Neural progenitor cell (in vitro differentiated cells): Measurements from ENCODE around the gene ZNF117. TPM values are rescaled to one million over a fixed set of nuclear protein-coding genes. Genes with fewer than 3 reads are reported as not detected.
"Not testable (repeated sequence)": the region's sequence is repeated elsewhere in the genome, so short reads cannot be mapped to it uniquely, and the experiment has no call there.

Experiments
- DNase-seq: peaks from one replicate; pipeline ENCODE4 v3.0.0-alpha.2; 2016; ENCODE audit warnings: low spot score
- H2AFZ ChIP-seq: fragments of 200-600 bp; sonication (generic); replicated peaks from 2 replicates; pipeline ENCODE4 v1.6.1; 2016; ENCODE audit warnings: antibody characterized with exemption
- H3F3A ChIP-seq: fragments of 200-600 bp; sonication (generic); 2 replicates; pipeline ENCODE4 v1.6.1; 2016; ENCODE audit warnings: antibody characterized with exemption, low read depth
- H3K27ac ChIP-seq: fragments of 200-600 bp; sonication (generic); 2 replicates; pipeline ENCODE4 v1.5.1; 2016; ENCODE audit warnings: mild to moderate bottlenecking
- H3K27me3 ChIP-seq: fragments of 200-600 bp; sonication (generic); 2 replicates; pipeline ENCODE4 v1.6.1; 2016; ENCODE audit warnings: mild to moderate bottlenecking, moderate library complexity
- H3K36me3 ChIP-seq: fragments of 200-600 bp; sonication (generic); 2 replicates; pipeline ENCODE4 v1.5.1; 2016
- H3K4me1 ChIP-seq: fragments of 200-600 bp; sonication (generic); 2 replicates; pipeline ENCODE4 v1.6.1; 2016; ENCODE audit warnings: mixed run types
- H3K4me2 ChIP-seq: fragments of 200-600 bp; sonication (generic); 2 replicates; pipeline ENCODE4 v1.6.1; 2016
- H3K4me3 ChIP-seq: fragments of 200-600 bp; sonication (generic); 2 replicates; pipeline ENCODE4 v1.5.1; 2016
- H3K79me2 ChIP-seq: fragments of 200-600 bp; sonication (generic); 2 replicates; pipeline ENCODE4 v1.6.1; 2016; ENCODE audit warnings: low read depth
- H3K9ac ChIP-seq: fragments of 200-600 bp; sonication (generic); 2 replicates; pipeline ENCODE4 v1.6.1; 2016
- H3K9me3 ChIP-seq: fragments of 200-600 bp; sonication (generic); 2 replicates; pipeline ENCODE4 v1.5.1; 2016; ENCODE audit warnings: low read depth
- H4K20me1 ChIP-seq: fragments of 200-600 bp; sonication (generic); 2 replicates; pipeline ENCODE4 v1.6.1; 2016; ENCODE audit warnings: low read depth
- H3K27ac Mint-ChIP-seq: 3 replicates; pipeline ENCODE4 v1.8.0; 2021; ENCODE audit warnings: mixed read lengths
- H3K27me3 Mint-ChIP-seq: 2 replicates; pipeline ENCODE4 v1.8.0; 2022; ENCODE audit warnings: low read depth, mild to moderate bottlenecking, inconsistent platforms, moderate library complexity, mixed read lengths; ENCODE audit not compliant: insufficient read depth
- H3K36me3 Mint-ChIP-seq: 3 replicates; pipeline ENCODE4 v1.8.0; 2021; ENCODE audit warnings: mixed read lengths
- H3K4me1 Mint-ChIP-seq: 3 replicates; pipeline ENCODE4 v1.8.0; 2021; ENCODE audit warnings: mixed read lengths
- H3K4me3 Mint-ChIP-seq: 3 replicates; pipeline ENCODE4 v1.8.0; 2021; ENCODE audit warnings: mild to moderate bottlenecking, moderate library complexity, mixed read lengths
- H3K9me3 Mint-ChIP-seq: 3 replicates; pipeline ENCODE4 v1.8.0; 2020; ENCODE audit warnings: mixed read lengths
- total RNA-seq: library from RNA; depleted of rRNA; stranded (reverse); fragments of >200 nt; gene quantifications from 2 replicates; pipeline ENCODE4 v1.2.3, GENCODE V29; 2015; ENCODE audit warnings: low replicate concordance

Gene ZNF117
- total RNA-seq, 1 donor from 2014 or later = 71.6 TPM

DNA sequence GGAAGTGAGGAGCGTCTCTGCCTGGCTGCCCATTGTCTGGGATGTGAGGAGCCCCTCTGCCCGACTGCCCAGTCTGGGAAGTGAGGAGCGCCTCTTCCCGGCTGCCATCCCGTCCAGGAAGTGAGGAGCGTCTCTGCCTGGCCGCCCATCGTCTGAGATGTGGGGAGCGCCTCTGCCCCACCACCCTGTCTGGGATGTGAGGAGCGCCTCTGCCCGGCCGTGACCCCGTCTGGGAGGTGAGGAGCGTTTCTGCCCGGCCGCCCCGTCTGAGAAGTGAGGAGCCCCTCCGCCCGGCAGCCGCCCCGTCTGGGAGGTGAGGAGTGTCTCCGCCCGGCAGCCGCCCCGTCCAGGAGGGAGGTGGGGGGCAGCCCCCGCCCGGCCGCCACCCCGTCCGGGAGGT is 42.6 kb upstream of the ZNF117 start:
- not testable (repeated sequence) for H3K9ac ChIP-seq, H2AFZ ChIP-seq, H3K79me2 ChIP-seq, H4K20me1 ChIP-seq, H3K36me3 Mint-ChIP-seq, H3K9me3 Mint-ChIP-seq, H3K9me3 ChIP-seq, H3K27me3 ChIP-seq, H3K4me2 ChIP-seq, H3K27ac ChIP-seq, H3F3A ChIP-seq, H3K36me3 ChIP-seq, H3K4me1 ChIP-seq, H3K4me3 Mint-ChIP-seq, H3K4me1 Mint-ChIP-seq, H3K27ac Mint-ChIP-seq, DNase-seq, H3K4me3 ChIP-seq, H3K27me3 Mint-ChIP-seq

DNA sequence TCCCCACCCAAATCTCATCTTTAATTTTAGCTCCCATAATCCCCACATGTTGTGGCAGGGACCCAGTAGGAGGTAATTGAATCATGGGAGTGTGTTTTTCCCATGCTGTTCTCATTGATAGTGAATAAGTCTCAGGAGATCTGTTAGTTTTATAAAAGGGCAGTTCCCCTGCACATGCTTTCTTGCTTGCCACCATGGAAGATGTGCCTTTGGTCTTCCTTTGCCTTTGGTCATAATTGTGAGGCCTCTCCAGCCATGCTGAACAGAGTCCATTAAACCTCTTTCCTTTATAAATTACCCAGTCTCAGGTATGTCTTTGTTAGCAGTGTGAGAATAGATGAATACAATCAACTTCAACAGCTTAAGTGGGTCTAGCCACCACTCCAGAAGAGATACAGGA is 34.2 kb upstream of the ZNF117 start:
- not testable (repeated sequence) for H3F3A ChIP-seq, H3K27me3 Mint-ChIP-seq, H3K9me3 Mint-ChIP-seq, H3K4me2 ChIP-seq, H3K36me3 ChIP-seq, H4K20me1 ChIP-seq, H3K27ac Mint-ChIP-seq, H3K27me3 ChIP-seq, H3K4me1 Mint-ChIP-seq, H3K4me3 ChIP-seq, H3K27ac ChIP-seq, H3K36me3 Mint-ChIP-seq, DNase-seq, H3K9ac ChIP-seq, H3K9me3 ChIP-seq, H3K4me3 Mint-ChIP-seq, H2AFZ ChIP-seq, H3K79me2 ChIP-seq, H3K4me1 ChIP-seq

DNA sequence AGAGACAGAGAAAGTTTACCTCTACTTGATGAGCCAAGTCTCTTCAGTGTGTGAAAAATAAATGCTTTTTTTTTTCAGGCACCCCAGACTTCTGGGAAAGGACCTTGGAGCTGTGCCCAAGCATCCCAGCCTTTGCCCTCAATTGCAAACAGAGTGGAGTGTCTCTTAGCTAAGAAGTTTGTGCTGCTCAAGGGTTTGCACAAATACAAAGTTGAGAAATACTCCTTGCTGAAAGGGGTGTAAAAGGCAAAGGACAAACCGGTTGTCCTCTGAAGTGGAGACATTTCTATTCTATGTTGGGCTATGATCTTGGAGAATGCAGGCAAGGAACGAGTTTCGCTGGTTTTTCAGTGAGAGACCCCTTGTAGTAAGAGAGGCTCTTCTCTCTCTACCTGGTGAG is 30.1 kb upstream of the ZNF117 start:
- H3K9me3 ChIP-seq, DNase-seq, H3K36me3 Mint-ChIP-seq, H3K27ac ChIP-seq, H3K4me2 ChIP-seq, H3K27me3 ChIP-seq, H4K20me1 ChIP-seq, H3K27ac Mint-ChIP-seq, H3K4me1 ChIP-seq, H3K4me1 Mint-ChIP-seq, H3K36me3 ChIP-seq, H3K9me3 Mint-ChIP-seq, H3K27me3 Mint-ChIP-seq, H3K4me3 ChIP-seq, H3K79me2 ChIP-seq, H3F3A ChIP-seq, H3K9ac ChIP-seq, H3K4me3 Mint-ChIP-seq, H2AFZ ChIP-seq: not testable (repeated sequence)

DNA sequence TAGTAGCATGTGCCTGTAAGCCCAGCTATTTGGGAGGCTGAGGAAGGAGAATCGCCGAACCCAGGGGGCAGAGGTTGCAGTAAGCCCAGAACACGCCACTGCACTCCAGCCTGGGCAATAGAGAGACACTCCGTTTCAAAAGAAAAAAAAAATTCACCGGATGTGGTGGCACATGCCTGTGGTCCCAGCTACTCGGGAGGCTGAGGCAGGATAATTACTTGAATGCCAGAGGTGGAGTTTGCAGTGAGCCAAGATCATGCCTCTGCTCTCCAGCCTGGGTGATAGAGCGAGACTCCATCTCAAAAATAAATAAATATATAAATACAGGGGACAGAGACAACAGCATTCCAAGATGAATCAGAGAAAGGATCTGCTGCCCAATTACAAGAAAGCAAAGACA is 19.0 kb upstream of the ZNF117 start:
- H3K27me3 ChIP-seq = not testable (repeated sequence)
- H3K79me2 ChIP-seq = peaks cover 13% of the 10 kb centered on the region

DNA sequence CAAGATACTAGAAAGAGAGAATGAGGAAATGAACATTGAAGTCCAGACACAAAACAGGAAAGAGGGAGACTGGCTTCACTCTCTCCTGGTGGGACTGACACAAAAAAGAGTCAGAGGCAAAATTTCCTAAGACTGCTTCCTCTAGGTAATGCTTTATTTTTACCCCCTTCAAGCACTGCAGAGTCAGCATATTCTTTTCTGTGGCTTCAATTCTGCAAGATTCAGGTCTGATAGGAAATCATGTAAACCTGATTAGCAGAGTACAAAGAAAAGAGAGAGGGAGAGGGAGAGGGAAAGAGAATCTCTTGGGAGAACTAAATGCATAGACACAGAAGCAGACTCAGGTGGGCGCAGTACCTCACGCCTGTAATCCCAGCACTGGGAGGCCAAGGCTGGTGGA is 18.6 kb upstream of the ZNF117 start:
- H3K4me3 ChIP-seq, H3K27me3 ChIP-seq, H3K4me1 ChIP-seq, H3K9me3 ChIP-seq, H3F3A ChIP-seq, H3K4me2 ChIP-seq, H3K36me3 ChIP-seq, H2AFZ ChIP-seq, H4K20me1 ChIP-seq, H3K9ac ChIP-seq, H3K27ac ChIP-seq, H3K27ac Mint-ChIP-seq, DNase-seq, H3K4me3 Mint-ChIP-seq, H3K27me3 Mint-ChIP-seq: not testable (repeated sequence)
- peaks cover 16% of the 10 kb centered on the region for H3K9me3 Mint-ChIP-seq
- peaks cover 16% of the 10 kb centered on the region for H3K4me1 Mint-ChIP-seq
- H3K79me2 ChIP-seq = peaks cover 18% of the 10 kb centered on the region
- H3K36me3 Mint-ChIP-seq = peaks cover 14% of the 10 kb centered on the region

More for the DNA sequence above, 19.0 kb upstream of the ZNF117 start:
- not testable (repeated sequence) for H4K20me1 ChIP-seq, H2AFZ ChIP-seq, H3K4me3 Mint-ChIP-seq, H3K4me2 ChIP-seq, H3F3A ChIP-seq, H3K9ac ChIP-seq, H3K27ac Mint-ChIP-seq, H3K9me3 ChIP-seq, H3K36me3 Mint-ChIP-seq, H3K27me3 Mint-ChIP-seq, H3K4me3 ChIP-seq, H3K4me1 ChIP-seq, H3K36me3 ChIP-seq, H3K27ac ChIP-seq, DNase-seq
- Mint-ChIP-seq H3K9me3 (peaks cover 11% of the 10 kb centered on the region), H3K4me1 (peaks cover 16% of the 10 kb centered on the region)

DNA sequence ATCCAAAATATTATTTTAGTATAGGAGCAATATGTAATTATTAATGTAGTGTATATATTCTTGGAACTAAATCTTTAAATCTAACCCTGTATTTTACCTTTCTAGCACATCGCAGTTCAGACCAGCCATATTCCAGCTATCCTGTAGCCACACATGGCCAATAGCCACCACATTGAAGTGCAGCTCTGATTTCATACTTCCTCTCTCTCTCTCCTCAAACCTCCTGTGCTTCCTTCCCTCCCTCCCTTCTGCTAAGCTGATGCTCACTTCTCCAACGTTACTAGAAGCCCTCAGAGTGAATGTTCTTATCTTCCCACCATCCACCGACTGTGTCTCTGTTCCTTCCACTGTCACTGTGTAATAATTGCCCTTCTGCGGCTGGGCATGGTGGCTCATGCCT is 16.2 kb upstream of the ZNF117 start:
- H3K9me3 Mint-ChIP-seq = peaks cover 34% of the 10 kb centered on the region
- H3K36me3 Mint-ChIP-seq = peaks cover 33% of the 10 kb centered on the region
- DNase-seq, H3K9ac ChIP-seq, H3F3A ChIP-seq, H3K9me3 ChIP-seq, H3K27me3 ChIP-seq, H3K27me3 Mint-ChIP-seq, H4K20me1 ChIP-seq, H3K4me2 ChIP-seq, H3K4me1 ChIP-seq, H3K27ac ChIP-seq: not testable (repeated sequence)
- Histone ChIP-seq H3K79me2 (peaks cover 42% of the 10 kb centered on the region), H3K4me3 (peak overlapping the region; percentile 76), H2AFZ (peak overlapping the region; percentile 51), H3K36me3 (peaks cover 12% of the 10 kb centered on the region)
- H3K4me3 Mint-ChIP-seq = peak overlapping the region; percentile 98
- H3K27ac Mint-ChIP-seq = peak overlapping the region; percentile 89
- H3K4me1 Mint-ChIP-seq = peaks cover 16% of the 10 kb centered on the region
